Stimulated activated naive CD4-positive, alpha-beta T cell (primary cell): ENCODE measurements around the gene MEIS2.

Experiments
- DNase-seq, 6 experiments: peaks; one replicate each; lab custom pipeline; 2025; lab: John Stamatoyannopoulos, UW

Gene MEIS2

DNA sequence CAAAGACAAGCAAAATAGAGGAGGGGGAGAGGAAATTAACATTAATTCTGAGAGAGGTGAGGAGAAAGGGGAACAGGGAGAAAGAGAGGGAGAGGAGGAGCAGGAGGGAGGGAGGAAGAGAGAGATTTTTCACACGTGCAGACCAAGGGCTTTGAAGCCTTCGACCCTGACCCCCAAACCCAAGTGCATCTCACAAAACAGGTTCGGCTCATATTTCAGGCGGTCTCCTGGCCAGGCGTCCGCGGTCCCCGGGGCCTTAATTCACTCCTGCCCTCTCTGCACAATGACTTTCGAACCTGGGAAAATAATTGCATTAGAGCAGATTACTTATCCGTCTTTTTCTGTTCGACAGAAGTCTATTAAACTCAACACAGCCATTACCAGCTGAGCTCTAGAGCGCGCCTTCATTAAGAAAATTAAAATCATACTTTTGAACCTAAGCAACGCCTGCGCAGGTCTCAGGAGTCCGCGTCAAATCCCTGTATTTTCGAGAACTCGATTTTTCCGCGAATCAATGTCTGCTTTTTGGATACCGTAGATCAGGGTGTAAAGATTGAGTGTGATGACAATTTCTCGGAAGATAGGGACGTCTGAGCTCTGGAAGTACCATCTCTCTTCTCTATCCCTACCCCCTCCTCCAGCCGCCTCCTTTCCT lies 220.7 kb downstream of the MEIS2 start:
- DNase-seq: no peak

DNA sequence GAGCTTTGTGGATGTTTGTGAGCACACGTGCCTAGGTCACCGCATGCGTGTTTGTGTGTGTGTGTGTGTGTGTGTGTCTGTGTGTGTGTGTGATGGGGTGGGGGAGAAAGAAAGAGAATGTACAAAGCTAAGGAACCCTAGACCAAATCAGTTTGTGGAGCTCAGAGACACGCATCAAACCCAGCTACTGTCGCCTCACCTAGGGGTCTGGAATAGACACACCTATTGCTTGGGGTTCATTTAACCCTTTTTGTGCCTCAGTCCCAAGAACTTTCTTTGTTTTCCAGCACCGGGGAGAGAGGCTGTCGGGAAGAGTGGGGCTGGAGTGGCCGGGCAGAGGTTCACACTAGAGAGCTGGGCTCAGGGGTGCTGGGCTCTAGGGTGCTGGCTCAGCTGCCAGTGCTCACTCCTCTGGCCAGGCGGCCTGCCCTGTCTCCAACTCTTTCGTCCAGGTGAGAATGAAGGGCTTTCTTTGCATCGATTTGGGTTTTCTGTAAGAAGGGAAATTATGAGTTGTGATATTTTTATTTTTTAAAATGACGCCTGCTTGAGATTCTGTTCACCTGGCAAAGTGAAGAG lies 221.6 kb downstream of the MEIS2 start:
- DNase-seq: no peak

DNA sequence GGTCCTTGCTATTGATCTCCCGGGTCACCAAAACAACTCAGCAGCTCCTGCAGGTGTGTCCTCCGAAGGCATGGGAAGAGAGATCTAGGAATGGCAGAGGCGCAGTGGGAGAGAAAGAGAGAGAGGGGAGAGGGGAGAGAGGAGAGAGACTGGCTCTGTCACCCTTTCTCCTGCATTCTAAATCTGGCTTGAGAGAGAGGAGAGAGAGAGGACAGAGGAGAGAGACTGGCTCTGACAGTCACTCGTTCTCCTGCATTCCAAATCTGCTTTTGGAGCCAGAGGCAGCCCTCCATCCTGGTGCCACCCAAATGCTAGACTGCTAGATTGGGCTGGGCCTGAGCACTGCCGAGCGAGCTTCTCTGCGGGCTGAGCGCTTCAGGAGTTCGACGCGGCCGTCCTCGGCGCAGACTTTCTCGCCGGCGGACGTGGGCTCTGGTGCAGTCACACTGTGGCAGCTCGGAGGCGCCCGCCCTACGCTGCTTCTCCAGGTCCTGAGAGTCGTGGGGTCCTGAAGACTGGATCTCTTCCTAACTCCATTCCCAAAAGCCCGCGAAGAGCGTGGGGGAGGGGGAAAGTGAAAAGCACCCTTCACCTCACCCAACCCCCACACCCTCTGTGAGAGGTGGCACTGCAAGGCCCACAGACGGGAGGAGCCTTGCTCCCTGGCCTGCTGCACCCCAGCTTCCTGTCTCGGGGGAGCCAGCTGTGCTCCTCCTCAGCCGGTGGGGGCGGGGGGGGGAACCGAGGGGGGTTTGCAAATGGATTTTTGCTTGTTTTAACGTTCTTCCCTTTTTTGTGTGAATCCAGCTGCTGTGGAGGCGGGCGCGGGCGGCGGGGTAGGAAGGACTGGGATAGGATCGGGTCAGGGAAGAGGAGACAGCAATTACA lies 222.3 kb downstream of the MEIS2 start:
- DNase-seq: no peak

DNA sequence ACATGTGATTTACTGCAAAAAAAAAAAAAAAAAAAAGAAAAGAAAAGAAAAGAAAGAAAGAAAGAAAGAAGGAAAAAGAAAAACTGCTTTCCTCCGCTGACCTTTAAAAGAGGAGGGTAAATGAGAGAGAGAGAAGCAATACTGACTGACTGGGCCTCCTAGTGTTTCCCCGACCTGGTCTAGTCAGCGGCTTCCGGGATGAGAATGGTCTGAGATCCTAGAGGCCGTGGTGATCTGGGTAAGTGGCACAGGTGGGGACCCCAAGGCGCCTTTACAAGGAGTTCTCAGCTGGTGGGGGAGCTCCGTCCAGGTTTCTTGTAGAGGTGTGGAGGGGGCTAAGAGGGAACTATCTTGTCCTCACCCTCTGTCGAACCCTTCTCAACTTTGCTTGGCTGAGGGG lies 223.1 kb downstream of the MEIS2 start:
- no peak for DNase-seq

DNA sequence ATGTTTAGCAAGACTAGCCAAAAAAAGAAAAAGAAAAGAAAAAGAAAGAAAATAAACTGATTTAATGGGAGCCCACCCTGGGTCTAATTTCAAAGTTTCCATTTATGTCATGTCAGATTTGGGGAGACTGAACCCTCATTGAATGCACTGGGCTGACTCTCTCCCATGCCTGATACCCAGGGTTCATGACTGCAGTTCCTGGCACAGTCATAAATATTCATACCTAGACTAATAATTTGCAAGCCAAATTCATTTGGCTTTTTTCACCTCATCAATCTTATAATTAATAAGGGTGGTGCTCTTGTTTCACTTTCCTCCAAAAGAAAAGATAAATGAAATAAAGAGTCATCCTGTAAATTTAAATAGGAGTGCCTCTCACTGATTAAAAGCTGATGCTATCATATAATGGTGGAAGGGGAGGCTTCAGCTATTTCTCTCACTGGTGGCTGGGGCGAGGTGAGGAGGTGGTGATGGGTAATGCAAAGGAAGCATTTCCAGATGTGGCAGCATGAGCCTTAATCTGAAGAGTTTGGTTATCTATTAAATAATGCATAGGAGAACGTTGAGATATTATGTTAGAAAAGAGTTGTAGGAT lies 224.5 kb downstream of the MEIS2 start:
- DNase-seq: no peak

DNA sequence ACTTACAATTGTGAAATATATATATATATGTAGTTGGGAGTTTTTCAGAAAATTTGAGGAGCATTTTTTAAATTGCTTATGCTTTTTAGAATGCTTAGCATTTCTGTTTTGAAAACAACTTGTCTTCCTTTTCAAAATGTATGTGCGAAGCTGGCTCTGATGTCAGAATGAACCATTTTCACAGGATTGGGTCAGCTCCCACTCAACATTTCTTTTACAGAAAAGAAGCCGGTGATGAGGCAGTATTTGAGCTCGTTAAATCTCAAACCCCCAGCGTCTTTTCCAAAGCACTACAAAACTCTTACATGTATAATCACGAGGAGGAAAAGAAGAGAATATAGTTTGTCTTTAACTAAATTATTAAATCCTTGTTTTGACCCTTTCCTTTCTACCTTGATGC lies 225.4 kb downstream of the MEIS2 start:
- DNase-seq: no peak

DNA sequence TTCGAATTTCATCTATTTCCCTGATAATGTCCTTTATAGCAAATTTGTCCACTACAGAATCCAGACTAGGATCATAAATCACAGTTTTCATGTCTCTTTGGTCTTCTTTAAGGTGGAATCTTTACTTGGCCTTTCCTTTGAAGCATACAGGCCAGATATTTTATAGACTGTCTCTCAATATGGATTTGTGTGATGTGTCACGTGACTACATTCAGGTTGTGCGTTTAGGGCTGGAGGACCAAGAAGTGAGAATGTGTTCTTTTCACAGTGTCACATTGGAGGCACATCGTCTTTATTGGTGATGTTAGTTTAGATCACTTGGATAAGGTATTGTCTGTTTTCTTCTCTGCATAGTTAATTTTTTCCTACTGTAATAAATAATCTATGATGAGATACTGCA lies 232.9 kb downstream of the MEIS2 start:
- DNase-seq: no peak

DNA sequence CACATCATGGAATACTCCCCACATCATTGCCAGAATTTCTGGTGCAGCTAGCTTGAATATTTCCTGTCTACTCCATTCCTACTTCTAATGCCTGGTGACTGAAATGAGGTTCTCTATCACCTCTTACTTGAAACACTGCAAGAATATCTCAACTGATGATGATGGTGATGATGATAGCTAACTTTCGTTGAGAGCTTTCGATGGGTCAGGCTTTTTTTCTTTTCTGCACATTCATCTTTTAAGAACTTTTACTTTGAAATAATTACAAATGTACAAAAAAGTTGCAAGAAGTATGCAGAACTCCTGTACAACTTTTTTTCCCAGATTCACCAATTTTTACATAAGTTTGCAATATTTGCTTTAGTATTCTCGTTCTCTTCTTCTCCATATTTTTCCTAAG lies 233.5 kb downstream of the MEIS2 start:
- no peak for DNase-seq

DNA sequence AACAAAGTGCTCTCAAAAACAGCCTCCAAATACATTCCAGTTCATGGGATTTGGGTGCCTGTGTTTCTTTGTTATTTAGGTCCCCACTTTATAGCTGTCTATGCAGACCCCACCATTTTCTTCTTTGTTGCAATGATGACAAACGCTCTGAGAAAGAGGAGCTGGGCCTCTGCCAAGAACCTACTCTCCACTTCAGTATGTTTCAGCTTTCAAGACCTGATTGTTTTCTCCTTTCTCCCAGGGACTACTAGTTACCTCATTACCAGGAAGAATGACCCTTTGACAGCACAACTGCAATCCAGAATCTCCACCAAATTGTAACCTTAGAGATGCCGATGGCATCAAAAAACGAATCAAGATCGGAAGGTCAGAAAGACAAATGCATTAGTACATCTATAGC lies 236.8 kb downstream of the MEIS2 start:
- no peak for DNase-seq

DNA sequence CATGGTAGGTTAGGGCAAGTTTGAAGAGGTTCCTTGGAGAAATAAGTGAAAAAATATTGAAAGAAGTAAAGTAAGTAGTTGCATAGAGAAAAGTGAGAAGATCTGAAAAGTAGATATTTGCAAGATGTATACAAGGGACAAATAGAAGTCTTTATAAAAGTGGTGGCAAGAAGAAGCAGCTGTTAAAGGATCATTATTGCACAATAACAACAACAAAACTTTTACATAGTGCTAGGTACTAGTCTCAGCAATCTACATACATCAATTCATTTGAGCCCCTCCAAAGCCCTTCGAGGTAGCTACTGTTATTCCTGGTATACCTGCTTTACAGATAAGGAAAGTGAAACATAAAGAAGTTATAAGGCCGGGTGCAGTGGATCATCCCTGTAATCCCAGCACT lies 239.6 kb downstream of the MEIS2 start:
- DNase-seq: no peak

DNA sequence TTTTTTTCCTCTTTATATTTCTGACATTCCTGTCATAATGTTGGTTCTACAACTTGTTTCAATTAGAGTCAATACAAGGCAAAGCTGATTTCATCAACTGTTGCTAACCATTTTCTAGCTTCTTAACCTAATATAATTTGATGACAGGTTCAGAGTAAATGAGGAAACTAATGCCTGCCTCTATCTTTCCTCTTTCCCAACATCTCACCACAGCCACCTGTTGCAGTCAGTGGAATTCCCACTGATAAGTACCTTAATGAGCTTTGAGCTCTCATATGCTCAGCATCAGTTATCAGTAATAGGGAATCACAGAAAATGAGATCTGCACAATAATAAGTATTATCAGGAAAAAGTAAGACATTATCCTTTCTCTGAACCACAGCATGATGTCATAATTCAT lies 241.9 kb downstream of the MEIS2 start:
- DNase-seq: no peak

DNA sequence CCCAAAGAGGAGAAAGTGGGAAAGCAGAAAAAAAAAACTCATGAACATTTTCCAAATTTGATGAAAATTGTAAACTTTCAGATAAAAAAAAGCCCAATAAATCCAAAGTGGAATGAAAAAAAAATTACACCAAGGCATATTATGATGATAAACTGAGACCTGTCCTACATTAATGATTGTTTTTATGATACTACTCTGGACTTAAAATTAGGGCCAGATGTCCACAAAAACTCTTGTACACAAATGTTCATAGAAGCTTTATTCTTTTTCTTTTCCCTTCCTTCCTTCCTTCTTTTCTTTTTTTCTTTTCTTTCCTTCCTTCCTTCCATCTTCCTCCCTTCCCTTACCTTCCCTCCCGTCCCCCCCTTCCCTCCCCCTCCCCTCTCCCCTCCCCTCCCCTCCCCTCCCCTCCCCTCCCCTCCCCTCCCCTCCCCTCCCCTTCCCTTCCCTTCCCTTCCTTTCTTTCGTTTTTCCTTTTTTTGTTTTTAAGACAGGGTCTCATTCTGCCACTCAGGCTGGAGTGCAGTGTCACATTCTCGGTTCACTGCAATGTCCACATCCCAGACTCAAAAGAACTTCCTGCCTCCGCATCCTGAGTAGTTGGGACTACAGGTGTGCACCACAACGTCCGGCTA lies 243.9 kb downstream of the MEIS2 start:
- no peak for DNase-seq

DNA sequence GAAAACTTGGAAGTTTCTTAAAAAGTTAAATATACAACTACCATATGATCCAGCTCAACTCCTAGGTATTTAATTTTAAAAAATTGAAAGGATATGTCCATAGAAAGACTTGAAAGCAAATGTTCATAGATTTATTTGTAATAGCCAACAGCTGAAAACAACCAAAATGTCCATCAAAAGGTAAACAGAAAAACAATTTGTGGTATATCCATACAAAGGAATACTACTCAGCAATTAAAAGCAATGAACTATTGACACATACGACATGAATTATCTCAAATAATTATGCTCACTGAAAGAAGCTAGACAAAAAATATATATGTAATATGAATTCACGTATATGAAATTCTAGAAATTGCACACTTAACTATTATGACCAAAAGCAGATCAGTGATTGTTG lies 249.5 kb downstream of the MEIS2 start:
- no peak for DNase-seq

DNA sequence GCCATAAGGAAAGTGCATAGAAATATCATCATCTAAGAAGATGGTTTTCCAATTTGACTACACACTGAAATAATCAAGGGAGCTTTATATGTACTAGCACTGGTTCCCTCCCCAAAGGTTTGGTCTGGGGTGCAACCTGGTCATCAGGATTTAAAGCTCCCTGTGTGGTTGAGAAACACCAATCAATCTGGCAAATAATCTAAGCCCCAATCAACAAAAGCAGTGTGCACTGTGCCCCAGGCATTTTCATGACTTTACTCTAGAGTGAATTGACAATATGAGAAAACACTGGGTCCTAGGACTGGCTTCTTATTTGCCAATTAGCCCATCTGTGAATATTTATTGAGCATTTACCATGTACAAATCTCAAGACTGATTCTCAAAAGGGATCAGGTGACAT lies 255.1 kb downstream of the MEIS2 start:
- DNase-seq: no peak

DNA sequence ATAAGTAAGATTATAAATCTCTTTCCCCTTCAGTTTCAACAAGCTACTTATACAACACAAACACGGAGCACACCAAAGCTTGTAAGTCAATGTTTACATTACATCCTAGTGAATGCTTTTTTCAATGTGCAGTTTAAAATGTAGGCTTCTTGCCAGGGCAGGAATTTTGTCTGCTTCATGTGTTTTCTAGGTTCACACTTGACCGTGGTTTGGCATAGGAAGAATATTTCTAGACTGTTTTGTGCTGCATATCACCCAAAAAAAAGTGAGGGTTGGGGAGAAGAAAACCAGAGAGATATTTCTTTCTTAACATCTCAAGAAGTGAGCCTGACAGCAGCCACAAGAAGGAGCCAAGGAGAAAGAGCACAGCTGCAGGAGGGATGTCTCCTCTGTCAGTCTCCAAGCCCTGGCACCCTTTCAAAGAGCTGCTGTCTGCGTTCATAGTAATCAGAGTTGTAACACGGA lies 255.8 kb downstream of the MEIS2 start:
- DNase-seq: no peak

DNA sequence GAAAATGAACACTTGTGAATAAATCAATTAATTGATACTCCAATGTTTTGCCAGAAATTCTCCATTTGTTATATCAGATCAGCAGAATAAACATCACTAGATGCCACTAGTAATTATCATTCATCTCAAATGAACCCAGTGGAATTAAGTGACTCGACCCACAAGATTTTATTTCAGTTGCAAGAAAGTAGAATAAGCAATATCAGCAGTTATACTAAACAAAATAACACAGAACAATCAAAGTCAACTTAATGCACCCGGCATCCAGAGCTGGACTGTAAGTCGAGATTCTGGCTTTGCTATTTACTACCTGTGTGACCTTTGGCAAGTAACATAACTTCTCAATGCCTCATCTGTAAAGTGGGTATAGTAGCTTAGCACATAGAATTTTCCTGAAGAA lies 256.5 kb downstream of the MEIS2 start:
- no peak for DNase-seq

DNA sequence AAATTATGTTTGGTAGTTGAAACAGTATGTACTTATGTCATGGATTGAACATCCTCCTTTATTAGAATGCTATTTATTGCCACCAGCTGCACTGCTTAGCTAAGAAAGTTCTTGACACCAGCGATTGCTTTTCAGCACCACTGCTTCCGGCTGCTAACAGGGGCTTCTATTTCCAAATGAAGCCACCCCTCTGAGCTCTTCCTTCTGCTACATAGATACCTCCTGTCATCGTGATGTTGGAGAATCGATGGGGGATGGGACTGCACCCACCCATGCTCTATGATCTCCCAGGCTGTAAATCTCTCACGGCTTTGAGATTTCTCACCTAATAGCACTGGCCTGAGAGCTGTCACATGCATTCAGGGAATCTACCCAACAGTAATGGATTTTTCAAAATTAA lies 259.2 kb downstream of the MEIS2 start:
- DNase-seq: no peak
